GM18951 (cell line): ENCODE measurements around the gene MEIS3.

Experiments
- POLR2A ChIP-seq: IDR thresholded peaks from 4 replicates; pipeline ENCODE4 v1.6.1; 2011; ENCODE audit warnings: mild to moderate bottlenecking; ENCODE audit not compliant: insufficient read length, insufficient read depth; ENCODE audit errors: extremely low read depth
- in situ Hi-C: fragments of 300-500 bp; cut with MboI; formaldehyde crosslinking; loops from one replicate; pipeline ENCODE4 v1.12.0; 2022; ENCODE audit warnings: low sequenced_read_pairs, mixed read lengths, inconsistent platforms; ENCODE audit not compliant: unreplicated experiment

The MEIS3 gene

DNA sequence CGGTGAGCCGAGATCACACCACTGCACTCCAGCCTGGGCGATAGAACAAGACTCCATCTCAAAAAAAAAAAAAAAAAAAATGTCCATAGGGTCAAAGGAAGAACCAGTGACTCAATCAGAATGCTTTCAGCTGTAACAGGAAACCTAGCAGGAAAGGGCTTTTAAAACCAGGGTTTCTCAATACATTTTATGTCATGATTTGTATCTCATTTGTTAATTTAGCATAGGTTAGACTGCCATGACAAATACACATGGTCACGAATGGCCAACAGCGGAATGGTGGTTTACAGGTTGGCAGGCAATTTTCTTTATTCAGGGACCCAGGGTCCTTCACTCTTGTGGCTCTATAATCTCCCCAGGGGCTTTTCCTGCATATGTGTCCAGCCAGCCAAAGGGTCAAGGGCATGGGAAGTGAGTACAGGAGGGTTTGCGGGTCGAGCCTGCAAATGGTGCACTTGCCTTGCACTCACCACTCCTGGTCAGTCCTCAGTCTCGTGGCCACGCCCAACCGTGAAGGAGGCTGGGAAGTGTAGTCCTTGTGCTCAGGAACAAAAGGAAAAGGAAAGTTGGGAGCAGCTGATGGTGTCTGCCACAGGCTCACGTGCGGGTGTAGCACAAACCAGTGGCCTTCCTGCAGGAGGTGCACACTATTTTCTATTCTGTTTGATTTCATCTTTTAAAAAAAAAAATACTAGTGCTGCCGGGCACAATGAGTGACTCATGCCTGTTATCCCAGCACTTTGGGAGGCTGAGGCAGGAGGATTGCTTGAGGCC lies 55.4 kb downstream of the MEIS3 start:
- in situ Hi-C loops, result no loop called here
- no peak for TF ChIP-seq POLR2A

GRCh38 chr19:47362321-47362720 lies 57.0 kb downstream of the MEIS3 start:
- TF ChIP-seq POLR2A, result no peak
- in situ Hi-C loops, result no loop called here

GRCh38 chr19:47358936-47359335 lies 60.4 kb downstream of the MEIS3 start:
- in situ Hi-C loops, result no loop called here
- no peak for TF ChIP-seq POLR2A

- no peak for TF ChIP-seq POLR2A
- in situ Hi-C loops, result no loop called here
Measured at GRCh38 chr19:47357788-47358680, 61.3 kb downstream of the MEIS3 start.

- TF ChIP-seq POLR2A, result no peak
- in situ Hi-C loops, result no loop called here
Measured at GRCh38 chr19:47356900-47357299, 62.4 kb downstream of the MEIS3 start.

GRCh38 chr19:47353307-47353712 lies 66.0 kb downstream of the MEIS3 start:
- no peak for TF ChIP-seq POLR2A
- in situ Hi-C loops, result no loop called here
